BJ (cell line): ENCODE measurements around the gene HSF2BP. TPM values are rescaled to one million over a fixed set of nuclear protein-coding genes. Genes with fewer than 3 reads are reported as not detected.

Experiments used
- CTCF ChIA-PET: fragments of 350-600 bp; formaldehyde crosslinking; extraction: SDS; loops from one replicate; lab custom pipeline; 2021; ENCODE audit warnings: antibody characterized with exemption, inconsistent platforms; lab: Yijun Ruan, JAX
- POLR2A ChIA-PET: fragments of 300-600 bp; sonication (Branson Sonifier 250); formaldehyde crosslinking; extraction: SDS; loops from one replicate; lab custom pipeline; 2021; ENCODE audit warnings: antibody characterized with exemption; lab: Charles Lee
- DNase-seq: peaks from one replicate; pipeline ENCODE4 v3.0.0-alpha.2; 2011; ENCODE audit warnings: low read depth
- H3K27me3 ChIP-seq: 2 replicates; pipeline ENCODE4 v1.6.0; 2011; ENCODE audit warnings: low read length; ENCODE audit not compliant: control insufficient read depth, insufficient read depth
- H3K36me3 ChIP-seq: 2 replicates; pipeline ENCODE4 v1.5.1; 2011; ENCODE audit warnings: low read length; ENCODE audit not compliant: control insufficient read depth, insufficient read depth
- H3K4me3 ChIP-seq: 2 replicates; pipeline ENCODE4 v1.5.1; 2011; ENCODE audit warnings: low read depth, mild to moderate bottlenecking, control low read depth, low read length
- CTCF ChIP-seq: IDR thresholded peaks from 2 replicates; pipeline ENCODE4 v1.5.1; 2011; ENCODE audit warnings: low read depth, mild to moderate bottlenecking, control low read depth, inconsistent platforms, low read length, moderate library complexity; ENCODE audit not compliant: insufficient read depth
- polyA plus RNA-seq: library from polyadenylated mRNA; depleted of rRNA; stranded (reverse); fragments of >200 nt; gene quantifications from 2 replicates; pipeline ENCODE4 v1.2.3, GENCODE V29; 2011

HSF2BP gene
- polyA plus RNA-seq, 1 experiment: 1.2 TPM

GRCh38 chr21:43676391-43676790 lies 17.1 kb upstream of the HSF2BP start:
- TF ChIP-seq CTCF: no peak
- CTCF ChIA-PET: interaction anchor here (1.1 to 1.2 kb wide), 2 partner anchors 10 to 26 kb away, joined by 3 read pairs; no protein-coding TSS in a partner anchor
- POLR2A ChIA-PET: no interaction called here
- Histone ChIP-seq H3K4me3 (no peak overlapping the region), H3K36me3 (peaks cover 14% of the 10 kb centered on the region), H3K27me3 (no peaks in the 10 kb centered on the region)
- DNase-seq: no peak

GRCh38 chr21:43675871-43676270 lies 16.6 kb upstream of the HSF2BP start:
- Histone ChIP-seq H3K4me3 (no peak overlapping the region), H3K36me3 (peaks cover 16% of the 10 kb centered on the region), H3K27me3 (no peaks in the 10 kb centered on the region)
- POLR2A ChIA-PET: no interaction called here
- DNase-seq: no peak
- CTCF ChIA-PET: interaction anchor here (0.9 to 1.2 kb wide), 2 partner anchors 9 to 10 kb away, joined by 3 to 4 read pairs; no protein-coding TSS in a partner anchor
- no peak for TF ChIP-seq CTCF

GRCh38 chr21:43669828-43670605 lies 10.7 kb upstream of the HSF2BP start:
- H3K4me3 ChIP-seq: no peak overlapping the region
- no peak for DNase-seq
- ChIA-PET POLR2A (no interaction called here), CTCF (no interaction called here)
- H3K27me3 ChIP-seq: no peaks in the 10 kb centered on the region
- peaks cover 9% of the 10 kb centered on the region for H3K36me3 ChIP-seq
- no peak for TF ChIP-seq CTCF

GRCh38 chr21:43667191-43667904 lies 8.1 kb upstream of the HSF2BP start:
- no peak for TF ChIP-seq CTCF
- ChIA-PET POLR2A (no interaction called here), CTCF (no interaction called here)
- no peak for DNase-seq
- H3K4me3 ChIP-seq: no peak overlapping the region
- H3K27me3 ChIP-seq: no peaks in the 10 kb centered on the region
- peaks cover 7% of the 10 kb centered on the region for H3K36me3 ChIP-seq

GRCh38 chr21:43665879-43666278 lies 6.6 kb upstream of the HSF2BP start:
- POLR2A ChIA-PET: no interaction called here
- no peak for DNase-seq
- H3K36me3 ChIP-seq: peaks cover 2% of the 10 kb centered on the region; the same call in 1 of the 2 replicates
- TF ChIP-seq CTCF: no peak
- no peaks in the 10 kb centered on the region for H3K27me3 ChIP-seq
- CTCF ChIA-PET: interaction anchor here (0.6 to 1.3 kb wide), 2 partner anchors 10 to 11 kb away, joined by 3 to 4 read pairs; no protein-coding TSS in a partner anchor
- H3K4me3 ChIP-seq: no peak overlapping the region
